A549 (cell line): ENCODE data around the gene XPR1. TPM values are rescaled to one million over a fixed set of nuclear protein-coding genes. Genes with fewer than 3 reads are reported as not detected.
A peak's percentile ranks its signal among the peaks of the same experiment; 100 is the strongest.

Source experiments
- ATAC-seq, 2 experiments: fragments of 200-7000 bp in 1 of 2; fragments of >200 bp in 1 of 2; cut with Nextera tagmentation in 1 of 2; cut with Tn5 transposase in 1 of 2; 3 replicates each; pipeline versions ENCODE4 v1.8.0 to v1.9.1; 2018 to 2020; ENCODE audit warnings: mild to moderate bottlenecking in 1 of 2, moderate library complexity in 1 of 2
- CTCF ChIA-PET: fragments of 300-600 bp; sonication (Branson Sonifier 250); formaldehyde crosslinking; extraction: SDS; loops from one replicate; lab custom pipeline; 2021; ENCODE audit warnings: antibody characterized with exemption, inconsistent platforms; lab: Yijun Ruan, JAX
- POLR2A ChIA-PET: fragments of 350-600 bp; formaldehyde crosslinking; extraction: SDS; loops from one replicate; lab custom pipeline; 2021; ENCODE audit warnings: antibody characterized with exemption, inconsistent platforms; lab: Yijun Ruan, JAX
- DNase-seq, 2 experiments: peaks; one replicate each; pipeline versions ENCODE4 v3.0.0 to v3.0.0-alpha.2; 2011 to 2016; ENCODE audit warnings: low read depth in 1 of 2, low spot score in 1 of 2
- FAIRE-seq: peaks from 2 replicates; lab custom pipeline; 2011; peaks lifted over from hg19 to GRCh38; lab: Jason Lieb, UNC
- H3K27ac ChIP-seq, 2 experiments: fragments of >200 bp; sonication (Bioruptor Twin); formaldehyde crosslinking; 3 replicates each; pipeline ENCODE4 v1.5.1; 2016 to 2017
- H3K4me1 ChIP-seq: fragments of >200 bp; sonication (Bioruptor Twin); formaldehyde crosslinking; 3 replicates; pipeline ENCODE4 v1.6.1; 2016
- H3K4me2 ChIP-seq: fragments of >200 bp; sonication (Bioruptor Twin); formaldehyde crosslinking; 3 replicates; pipeline ENCODE4 v1.6.1; 2016
- H3K4me3 ChIP-seq: fragments of >200 bp; sonication (Bioruptor Twin); formaldehyde crosslinking; 3 replicates; pipeline ENCODE4 v1.5.1; 2016
- H3K9me3 ChIP-seq: fragments of >200 bp; sonication (Bioruptor Twin); formaldehyde crosslinking; 3 replicates; pipeline ENCODE4 v1.6.1; 2016
- BCL3 ChIP-seq: fragments of >200 bp; sonication (Bioruptor Twin); formaldehyde crosslinking; IDR thresholded peaks from 3 replicates; pipeline ENCODE4 v1.6.1; 2016
- CBX2 ChIP-seq: fragments of 200-600 bp; sonication (generic); IDR thresholded peaks from 2 replicates; pipeline ENCODE4 v1.6.1; 2016; ENCODE audit warnings: low read depth, mild to moderate bottlenecking, borderline replicate concordance
- CBX8 ChIP-seq: fragments of 200-600 bp; sonication (generic); IDR thresholded peaks from 2 replicates; pipeline ENCODE4 v1.6.1; 2016
- CHD2 ChIP-seq: fragments of 150-350 bp; IDR thresholded peaks from 2 replicates; pipeline ENCODE4 v1.6.1; 2014; ENCODE audit warnings: low read length; ENCODE audit not compliant: partially characterized antibody
- CTCF ChIP-seq: fragments of >200 bp; sonication (Bioruptor Twin); formaldehyde crosslinking; IDR thresholded peaks from 3 replicates; pipeline ENCODE4 v1.5.1; 2016
- EHMT2 ChIP-seq: fragments of 200-600 bp; sonication (generic); IDR thresholded peaks from 2 replicates; pipeline ENCODE4 v1.6.1; 2016; ENCODE audit warnings: antibody characterized with exemption, low read depth, mild to moderate bottlenecking, moderate library complexity
- ESRRA ChIP-seq: fragments of 150-350 bp; IDR thresholded peaks from 2 replicates; pipeline ENCODE4 v1.6.1; 2014; ENCODE audit warnings: mild to moderate bottlenecking, low read length, borderline replicate concordance
- FOSB ChIP-seq: fragments of 250-450 bp; sonication (Bioruptor Pico); IDR thresholded peaks from 2 replicates; pipeline ENCODE4 v1.5.0; 2020; ENCODE audit warnings: mild to moderate bottlenecking, moderate library complexity
- FOXS1 ChIP-seq: fragments of 250-450 bp; sonication (Bioruptor Pico); IDR thresholded peaks from 2 replicates; pipeline ENCODE4 v1.5.0; 2020; ENCODE audit warnings: mild to moderate bottlenecking, moderate library complexity
- GATA3 ChIP-seq: IDR thresholded peaks from 2 replicates; pipeline ENCODE4 v1.6.1; 2012; ENCODE audit warnings: borderline replicate concordance
- HDAC2 ChIP-seq: fragments of 200-600 bp; sonication (generic); IDR thresholded peaks from 2 replicates; pipeline ENCODE4 v1.6.1; 2016
- HES2 ChIP-seq: fragments of >200 bp; sonication (Bioruptor Twin); formaldehyde crosslinking; IDR thresholded peaks from 2 replicates; pipeline ENCODE4 v1.6.1; 2016
- JUNB ChIP-seq: fragments of >200 bp; sonication (Bioruptor Twin); formaldehyde crosslinking; IDR thresholded peaks from 2 replicates; pipeline ENCODE4 v1.6.1; 2016
- MAFK ChIP-seq: fragments of 450-650 bp; IDR thresholded peaks from 2 replicates; pipeline ENCODE4 v1.6.1; 2014; ENCODE audit not compliant: partially characterized antibody
- PHF8 ChIP-seq: fragments of 200-600 bp; sonication (generic); IDR thresholded peaks from 2 replicates; pipeline ENCODE4 v1.6.1; 2016; ENCODE audit warnings: low read depth, mild to moderate bottlenecking, antibody characterized with exemption, moderate library complexity, borderline replicate concordance
- RAD21 ChIP-seq, 2 experiments: fragments of >200 bp in 1 of 2; sonication (Bioruptor Twin) in 1 of 2; formaldehyde crosslinking in 1 of 2; IDR thresholded peaks in 1 of 2; conservative IDR thresholded peaks in 1 of 2; 2 replicates in 1 of 2; 3 replicates in 1 of 2; pipeline ENCODE4 v1.6.1; 2012 to 2018; ENCODE audit warnings: inconsistent platforms in 1 of 2
- RARB ChIP-seq: fragments of 250-450 bp; sonication (Bioruptor Pico); IDR thresholded peaks from 2 replicates; pipeline ENCODE4 v1.8.0; 2021; ENCODE audit warnings: mild to moderate bottlenecking, moderate library complexity
- RCOR1 ChIP-seq: fragments of 150-350 bp; IDR thresholded peaks from 2 replicates; pipeline ENCODE4 v1.6.1; 2014; ENCODE audit warnings: antibody characterized with exemption, low read length, low read depth
- SMC3 ChIP-seq: fragments of >200 bp; sonication (Bioruptor Twin); formaldehyde crosslinking; IDR thresholded peaks from 3 replicates; pipeline ENCODE4 v1.6.1; 2018; ENCODE audit warnings: inconsistent platforms
- SREBF2 ChIP-seq: fragments of 450-650 bp; IDR thresholded peaks from 2 replicates; pipeline ENCODE4 v1.6.1; 2014; ENCODE audit warnings: mild to moderate bottlenecking, moderate library complexity
- TP53 ChIP-seq: fragments of 250-450 bp; sonication (Bioruptor Pico); IDR thresholded peaks from 2 replicates; pipeline ENCODE4 v1.5.0; 2021; ENCODE audit warnings: mild to moderate bottlenecking, moderate library complexity
- ZNF302 ChIP-seq: fragments of 250-450 bp; sonication (Bioruptor Pico); IDR thresholded peaks from 2 replicates; pipeline ENCODE4 v1.9.0; 2021; ENCODE audit warnings: inconsistent platforms, mild to moderate bottlenecking, moderate library complexity
- WGBS: methylation state at CpG from one replicate; pipeline ENCODE4 v1.1.6; 2017; ENCODE audit errors: missing lambda C conversion rate; 5-methylcytosine and 5-hydroxymethylcytosine counted together
- polyA plus RNA-seq, 4 experiments: library from polyadenylated mRNA; depleted of rRNA in 3 of 4; stranded (reverse); fragments of >200 nt; fragmentation: RNase III in 1 of 4; extraction: RNeasy Plus Mini Kit Qiagen cat#74134 plus additional on column Dnase treatment in 1 of 4; gene quantifications; 2 replicates in 3 of 4; 3 replicates in 1 of 4; pipeline ENCODE4 v1.2.3, GENCODE V29; 2011 to 2017

The XPR1 gene
- polyA plus RNA-seq, 2 of the 4 experiments (the other 2 are of a cell fraction): 37.5 to 86.1 TPM

- ChIA-PET POLR2A (no interaction called here), CTCF (interaction anchor here (1.0 to 8.0 kb wide), 3 partner anchors 256 to 279 kb away, joined by 3 to 147 read pairs (median 3); no protein-coding TSS in a partner anchor)
- Histone ChIP-seq H3K4me3 (no peak overlapping the region), H3K4me2 (no peak overlapping the region), H3K27ac (no peak overlapping the region), H3K9me3 (no peaks in the 10 kb centered on the region), H3K4me1 (no peaks in the 10 kb centered on the region)
- TF ChIP-seq ZNF302: no peak
- TF ChIP-seq TP53 (CRISPR knock-in tag): no peak
- no peak for TF ChIP-seq FOXS1 (CRISPR knock-in tag)
- TF ChIP-seq JUNB: no peak
- no peak for TF ChIP-seq RAD21 (conservative IDR thresholded peaks at IDR 0.05 in 1 of 2, IDR thresholded peaks at IDR 0.05 in 1 of 2)
- TF ChIP-seq SREBF2: no peak
- TF ChIP-seq GATA3: no peak
- TF ChIP-seq CBX2: no peak
- TF ChIP-seq HDAC2: no peak
- no peak for TF ChIP-seq PHF8
- no peak for TF ChIP-seq RCOR1
- TF ChIP-seq EHMT2: no peak
- no peak for TF ChIP-seq ESRRA
- no peak for TF ChIP-seq CTCF
- no peak for TF ChIP-seq HES2
- TF ChIP-seq CHD2: no peak
- TF ChIP-seq FOSB (CRISPR knock-in tag): no peak
- TF ChIP-seq MAFK: no peak
- no peak for TF ChIP-seq SMC3
- TF ChIP-seq BCL3: no peak
- 96% methylated on average over 7 of the region's 7 CpGs for whole genome bisulfite sequencing
- FAIRE-seq (peak; percentile 23), ATAC-seq (no peak), DNase-seq (no peak)
These were observed 256.0 kb downstream of the XPR1 start for GRCh38 chr1:180887841-180888240.

GRCh38 chr1:180888870-180889269 lies 257.0 kb downstream of the XPR1 start:
- ATAC-seq (no peak), DNase-seq (no peak), FAIRE-seq (peak; percentile 51)
- POLR2A ChIA-PET: no interaction called here
- Histone ChIP-seq H3K4me2 (no peak overlapping the region), H3K27ac (no peak overlapping the region), H3K9me3 (no peaks in the 10 kb centered on the region), H3K4me3 (no peak overlapping the region), H3K4me1 (no peaks in the 10 kb centered on the region)
- TF ChIP-seq BCL3 (no peak), FOSB (CRISPR knock-in tag) (no peak), CBX8 (no peak), MAFK (no peak), RAD21 (conservative IDR thresholded peaks at IDR 0.05 in 1 of 2, IDR thresholded peaks at IDR 0.05 in 1 of 2) (no peak), RARB (CRISPR knock-in tag) (no peak)
- CTCF ChIA-PET: interaction anchor here (1.2 kb wide), 1 partner anchor 277 kb away, joined by 3 read pairs; no protein-coding TSS in a partner anchor
- WGBS: 94% methylated on average over 1 of the region's 1 CpG
